SK-N-MC (cell line): ENCODE results near the gene RGS3.

Experiments
- EZH2 ChIP-seq: fragments of 200-600 bp; sonication (generic); IDR thresholded peaks from one replicate; pipeline ENCODE4 v1.6.1; 2017; ENCODE audit warnings: antibody characterized with exemption
- POLR2AphosphoS5 ChIP-seq: IDR thresholded peaks from 2 replicates; pipeline ENCODE4 v1.6.1; 2012; ENCODE audit warnings: mild to moderate bottlenecking, low read depth, low read length, borderline replicate concordance

DNA sequence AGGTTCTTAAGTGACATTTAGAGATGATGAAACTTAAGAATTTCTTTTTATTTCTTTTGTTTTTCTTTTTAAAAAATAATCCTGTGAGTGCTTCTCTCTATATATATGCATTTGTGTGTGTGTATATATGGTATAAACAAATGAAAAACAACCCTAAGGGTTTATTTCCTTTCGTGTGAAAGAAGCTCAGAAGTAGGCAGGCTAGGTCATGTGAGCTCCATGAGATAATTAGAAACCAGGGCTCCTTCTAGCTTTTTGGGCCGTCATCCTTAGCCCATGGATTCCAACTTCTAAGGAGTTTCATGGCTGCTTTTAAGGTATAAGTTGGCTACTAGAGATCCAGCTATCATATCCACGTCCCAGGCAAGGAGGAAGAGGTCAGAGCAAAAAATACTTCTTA lies 41.8 kb upstream of the RGS3 start:
- TF ChIP-seq EZH2 (no peak), POLR2AphosphoS5 (no peak)
